ENCODE results near the gene DPRX. TPM values are rescaled to one million over a fixed set of nuclear protein-coding genes. Genes with fewer than 3 reads are reported as not detected.

DPRX gene, protein sequence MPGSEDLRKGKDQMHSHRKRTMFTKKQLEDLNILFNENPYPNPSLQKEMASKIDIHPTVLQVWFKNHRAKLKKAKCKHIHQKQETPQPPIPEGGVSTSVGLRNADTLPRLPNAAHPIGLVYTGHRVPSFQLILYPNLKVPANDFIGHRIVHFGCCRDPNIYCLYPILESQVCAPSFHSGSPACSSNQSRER
- under 1 TPM in 1 of 10 donors, not detected in 9; 0.59 TPM for polyA plus RNA-seq (ENCODE audit: insufficient read length in 10 of 10)
- long read RNA-seq, donor 1: 0 reads
- long read RNA-seq, donor 2: 0 reads
- long read RNA-seq, donor 3: 0 reads
- long read RNA-seq, donor 4: 0 reads
- long read RNA-seq, donor 5: 0 reads
- long read RNA-seq, donor 6: 0 reads
- long read RNA-seq, donor 7: 0 reads
- long read RNA-seq, donor 8: 0 reads
- long read RNA-seq, donor 9: 0 reads

DNA sequence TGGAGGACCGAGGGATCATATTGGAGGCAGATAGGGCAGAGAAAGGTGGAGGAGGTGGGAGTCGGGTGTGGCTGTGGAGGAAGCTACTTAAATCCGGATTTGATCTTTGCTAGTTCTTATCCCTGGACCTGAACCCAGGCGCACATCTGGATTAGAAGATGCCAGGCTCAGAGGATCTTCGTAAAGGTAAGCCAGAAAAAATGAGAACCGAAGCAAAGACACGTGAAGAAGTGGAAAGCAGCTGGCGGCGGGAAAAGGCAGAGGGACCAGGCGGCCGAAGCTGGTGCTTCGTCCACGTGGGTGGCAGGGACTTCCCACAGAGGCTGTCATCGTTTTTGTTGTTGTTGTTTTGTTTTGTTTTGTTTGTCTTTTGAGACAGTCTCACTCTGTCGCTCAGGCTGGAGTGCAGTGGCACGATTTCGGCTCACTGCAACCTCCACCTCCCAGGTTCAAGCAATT, at the start of gene DPRX:
DPRX (plus strand) TSS at position 51 of the 459 bp plus-strand sequence; CDS start at position 159, 108 bp downstream.
- no peak for DNase-seq

DNA sequence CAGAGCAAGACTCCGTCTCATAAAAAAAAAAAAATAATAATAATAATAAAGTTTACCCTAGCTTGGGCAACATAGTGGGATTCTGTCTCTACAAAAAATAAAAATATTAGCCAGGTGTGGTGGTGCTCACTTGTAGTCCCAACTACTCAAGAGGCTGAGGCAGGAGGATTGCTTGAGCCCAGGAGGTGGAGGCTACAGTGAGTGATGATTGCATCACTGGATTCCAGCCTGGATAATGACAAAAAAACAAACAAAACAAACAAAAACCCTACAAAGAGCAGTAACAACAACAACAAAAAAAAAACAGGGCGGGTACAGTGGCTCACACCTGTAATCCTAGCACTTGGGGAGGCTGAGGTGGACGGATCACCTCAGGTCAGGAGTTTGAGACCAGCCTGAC, 48.6 kb upstream of the DPRX start:
- no peak for DNase-seq

DNA sequence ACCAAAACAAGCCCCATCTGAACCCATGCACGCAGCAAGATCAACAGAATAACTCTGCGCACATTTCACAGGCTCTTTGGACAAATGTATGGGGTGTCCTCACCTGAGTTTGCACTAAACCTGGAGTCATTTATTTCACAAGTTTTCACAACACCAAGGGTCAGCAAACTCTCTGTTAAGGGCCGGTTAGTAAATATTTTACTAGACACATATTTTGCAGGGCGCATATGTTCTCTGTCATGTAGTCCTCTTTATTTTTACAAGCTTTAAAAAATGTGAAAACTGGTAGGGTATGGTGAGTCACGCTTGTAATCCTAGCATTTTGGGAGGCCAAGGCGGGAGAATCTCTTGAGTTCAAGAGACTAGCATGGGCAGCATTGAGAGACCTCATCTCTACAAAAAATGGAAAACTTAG, 45.5 kb upstream of the DPRX start:
- DNase-seq: no peak

DNA sequence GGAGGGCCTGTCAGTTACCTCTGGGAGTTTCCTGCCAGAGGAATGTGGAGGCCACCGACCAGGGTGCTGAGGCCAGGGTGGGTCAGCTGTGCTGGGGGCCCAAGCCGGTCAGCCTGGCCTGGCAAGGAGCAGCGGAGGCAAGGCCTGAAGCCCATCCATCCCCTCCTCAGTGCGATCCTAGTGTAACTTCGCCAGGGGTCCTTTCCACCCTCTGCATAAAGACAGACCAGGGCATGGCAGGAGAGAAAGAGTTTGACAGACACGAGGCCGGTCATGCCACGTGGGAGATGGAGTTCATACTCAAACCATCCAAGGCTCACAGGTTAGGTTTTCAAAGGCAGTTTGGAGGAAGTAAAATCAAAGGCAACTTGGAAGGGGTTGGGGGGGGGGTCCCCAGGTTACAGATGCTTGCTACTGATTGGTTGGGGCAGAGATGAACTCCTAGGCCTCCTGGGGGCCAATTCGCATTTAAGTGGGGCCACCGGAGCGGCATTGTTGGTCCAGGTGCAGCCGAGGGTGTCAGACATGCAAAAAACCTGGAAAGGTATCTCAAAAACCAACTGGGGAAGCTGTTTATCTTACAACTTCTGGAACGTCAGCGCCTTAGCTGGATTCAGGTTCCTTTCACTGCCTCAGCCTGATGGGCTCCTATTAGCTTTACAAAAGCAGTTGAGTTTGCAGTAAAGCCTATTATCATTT, 36.8 kb upstream of the DPRX start:
- DNase-seq: no peak

DNA sequence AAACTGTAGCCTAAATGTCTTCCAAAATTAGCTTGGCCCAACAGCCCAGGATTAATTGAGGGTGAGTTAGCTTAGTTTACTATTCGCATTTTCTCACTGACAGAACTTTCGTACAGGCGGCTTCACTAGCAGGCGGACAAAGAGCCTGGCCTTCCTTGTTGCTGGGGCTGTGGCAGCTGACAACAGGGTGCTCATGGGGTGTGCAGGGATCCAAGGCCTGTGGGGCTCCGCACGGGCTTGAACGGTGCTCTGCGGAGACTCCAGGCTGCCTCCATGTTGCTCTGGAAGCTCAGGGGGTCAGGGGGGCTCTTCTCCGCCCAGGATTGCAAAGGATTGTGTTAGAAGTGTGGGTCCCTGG, 36.3 kb upstream of the DPRX start:
- no peak for DNase-seq

DNA sequence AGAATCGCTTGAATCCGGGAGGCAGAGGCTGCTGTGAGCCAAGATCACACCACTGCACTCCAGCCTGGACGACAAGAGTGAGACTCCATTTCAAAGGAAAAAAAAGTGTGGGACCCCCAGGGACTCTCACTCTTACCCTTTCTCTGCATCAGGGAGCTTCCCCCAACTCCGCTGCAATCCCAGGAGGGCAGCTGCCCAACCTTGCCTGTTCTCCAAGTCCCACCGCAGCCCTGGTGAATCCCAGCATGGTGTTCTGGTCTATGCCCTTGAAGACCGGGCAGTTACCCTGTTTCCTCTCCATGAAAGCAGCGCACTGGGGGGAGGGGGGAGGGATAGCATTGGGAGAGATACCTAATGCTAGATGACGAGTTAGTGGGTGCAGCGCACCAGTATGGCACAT, 35.7 kb upstream of the DPRX start:
- DNase-seq: no peak

DNA sequence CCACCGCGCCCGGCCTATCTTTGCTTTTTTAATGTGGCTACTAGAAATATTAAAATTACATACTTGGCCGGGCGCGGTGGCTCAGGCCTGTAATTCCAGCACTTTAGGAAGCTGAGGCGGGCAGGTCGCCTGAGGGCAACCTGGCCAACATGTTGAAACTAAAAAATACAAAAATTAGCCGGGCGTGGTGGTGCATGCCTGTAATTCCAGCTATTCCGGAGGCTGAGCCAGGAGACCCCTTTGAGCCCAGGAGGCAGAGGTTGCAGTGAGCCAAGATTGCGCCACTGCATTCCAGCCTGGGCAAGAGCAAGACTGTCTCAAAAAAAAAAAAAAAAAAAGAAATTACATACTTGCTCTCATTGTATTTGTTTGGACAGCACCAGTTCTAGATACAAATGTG, 34.8 kb upstream of the DPRX start:
- no peak for DNase-seq

DNA sequence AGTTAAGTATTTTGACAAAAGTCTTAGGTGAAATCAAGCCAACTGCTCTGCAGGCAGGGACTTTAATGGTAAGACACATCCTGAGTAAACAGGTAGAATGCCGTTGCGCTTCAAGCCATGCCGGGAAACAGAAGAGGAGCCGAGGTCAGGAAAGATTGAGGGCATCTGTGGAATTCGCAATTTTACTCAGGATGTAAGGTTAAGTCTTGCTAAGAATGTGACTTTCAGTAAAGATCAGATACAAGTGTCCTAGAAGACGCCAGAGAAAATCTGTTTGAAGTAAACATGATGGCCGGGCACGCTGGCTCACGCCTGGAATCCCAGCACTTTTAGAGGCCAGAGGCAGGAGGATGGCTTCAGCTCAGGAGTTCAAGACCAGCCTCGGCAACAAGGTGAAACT, 33.4 kb upstream of the DPRX start:
- DNase-seq: no peak

DNA sequence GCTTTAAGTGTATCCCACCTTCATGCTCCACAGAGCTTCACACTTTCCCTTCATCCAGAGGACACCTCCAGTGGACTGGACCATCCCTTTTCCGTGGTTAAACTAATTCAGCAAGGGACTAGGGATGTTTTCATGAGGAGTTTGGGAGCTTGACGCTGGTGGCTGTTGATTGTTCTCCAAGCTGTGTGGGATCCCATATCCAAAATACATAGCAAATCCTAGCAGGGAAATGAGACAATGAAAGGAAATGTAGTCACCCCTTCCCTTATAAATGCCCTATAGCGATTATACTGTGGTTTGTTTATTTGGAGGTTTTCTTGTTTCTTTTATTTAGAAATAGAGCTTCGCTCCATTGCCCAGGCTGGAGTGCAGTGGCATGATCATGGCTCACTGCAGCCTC, 31.6 kb upstream of the DPRX start:
- peak in 1 of 3 donors; percentile 24 for DNase-seq

DNA sequence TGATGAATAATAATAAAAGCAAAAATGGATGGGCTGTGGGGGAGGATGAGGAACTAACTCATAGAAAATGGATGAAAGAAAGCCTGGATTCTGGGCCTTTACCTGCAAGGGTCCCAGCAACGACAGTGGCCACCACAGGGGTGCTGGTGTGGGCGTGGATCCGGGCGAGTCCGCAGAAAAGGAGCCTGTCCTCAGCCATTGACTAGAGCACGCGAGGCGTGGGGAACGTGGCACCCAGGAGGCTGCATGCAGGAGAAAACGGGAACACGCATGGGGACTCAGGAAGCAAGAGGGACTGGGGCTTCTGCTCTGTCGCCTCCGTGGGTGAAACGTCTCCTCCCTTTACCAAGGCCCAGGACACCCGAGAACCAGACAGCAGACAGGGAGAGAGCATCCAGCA, 25.8 kb upstream of the DPRX start:
- DNase-seq: no peak

DNA sequence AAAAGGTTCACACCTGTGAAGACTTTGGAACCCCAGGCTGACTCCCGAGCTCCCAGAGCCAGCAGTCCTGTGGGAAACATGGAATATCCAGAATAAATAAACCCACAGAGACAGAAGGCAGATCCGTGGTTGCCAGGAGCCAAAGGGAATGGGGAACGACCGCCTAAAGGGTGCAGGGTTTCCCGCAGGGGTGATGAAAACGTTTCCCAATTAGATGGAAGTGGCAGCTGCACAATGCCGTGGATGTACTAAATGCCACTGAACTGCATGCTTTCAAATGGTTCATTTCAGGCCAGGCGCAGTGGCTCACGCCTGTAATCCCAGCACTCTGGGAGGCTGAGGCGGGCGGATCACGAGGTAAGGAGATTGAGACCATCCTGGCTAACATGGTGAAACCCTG, 23.4 kb upstream of the DPRX start:
- no peak for DNase-seq

DNA sequence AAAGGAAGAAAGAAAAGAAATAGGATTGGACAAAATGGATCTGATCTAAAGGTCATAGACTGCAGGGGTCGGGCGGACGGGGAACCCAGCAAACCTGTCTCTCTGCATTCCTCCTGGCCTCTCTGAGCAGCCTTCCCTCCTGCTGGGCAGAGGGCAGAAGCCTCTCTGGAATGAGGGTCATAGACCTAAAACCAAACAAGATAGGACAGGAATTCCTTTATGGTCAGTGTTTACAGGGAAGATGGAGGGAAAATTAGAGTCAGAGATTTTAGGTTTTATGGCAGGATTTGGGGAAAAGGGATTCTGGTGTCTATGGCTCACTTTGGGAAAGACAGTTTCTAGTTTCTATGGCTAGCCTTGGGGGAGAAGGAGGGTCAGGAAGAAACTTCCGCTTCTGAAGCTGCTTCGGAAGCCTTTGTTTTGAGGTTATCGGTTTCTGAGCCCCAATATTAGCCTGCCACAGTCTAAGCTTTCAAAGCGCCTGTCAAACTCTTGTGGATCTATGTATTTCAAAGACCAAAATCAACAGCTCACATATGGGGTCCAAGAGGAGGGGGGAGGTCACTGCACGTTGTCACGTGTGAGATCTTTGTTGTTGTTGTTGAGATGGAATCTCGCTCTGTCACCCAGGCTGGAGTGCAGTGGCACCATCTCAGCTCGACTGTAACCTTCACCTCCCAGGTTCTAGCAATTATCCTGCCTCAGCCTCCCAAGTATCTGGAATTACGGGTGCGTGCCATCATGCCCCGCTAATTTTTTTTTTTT, 18.9 kb upstream of the DPRX start:
- no peak for DNase-seq

DNA sequence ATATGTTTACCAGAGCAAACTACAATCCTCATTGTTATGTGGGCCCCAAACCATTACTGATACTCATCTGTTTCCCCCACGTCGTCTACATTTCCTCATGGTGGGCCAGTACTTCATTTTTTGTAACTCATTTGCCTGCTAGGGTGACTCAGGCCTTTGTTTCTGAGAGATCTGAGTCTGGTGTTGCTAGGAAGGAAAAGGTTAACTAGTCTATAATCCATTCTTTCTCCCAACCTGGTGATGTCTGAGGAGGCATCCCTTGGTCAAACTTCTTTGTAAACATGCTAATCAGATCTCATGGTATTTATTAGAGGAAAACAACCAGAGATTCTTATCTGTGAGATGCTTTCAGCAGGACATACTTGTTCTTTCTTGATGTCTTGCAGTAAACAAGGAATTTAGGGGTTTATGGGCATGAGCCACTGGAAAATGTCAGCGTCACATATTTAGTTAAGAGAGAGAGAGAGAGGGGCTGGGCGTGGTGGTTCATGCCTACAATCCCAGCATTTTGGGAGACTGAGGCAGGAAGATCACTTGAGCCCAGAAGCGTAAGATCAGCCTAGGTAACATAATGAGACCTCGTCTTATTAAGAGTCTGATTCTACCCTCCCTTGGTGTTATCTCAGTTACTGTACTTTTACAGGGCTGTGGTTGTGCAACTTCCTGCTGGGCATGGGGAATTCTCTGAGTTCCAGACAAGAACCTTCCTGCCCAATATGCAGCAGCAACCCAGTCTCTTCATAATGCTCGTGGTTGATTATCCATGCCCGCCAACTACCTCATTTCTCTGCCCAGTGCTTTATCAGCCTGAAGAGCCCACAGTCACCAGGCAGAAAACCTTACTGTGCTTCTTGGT, 9.7 kb upstream of the DPRX start:
- no peak for DNase-seq

DNA sequence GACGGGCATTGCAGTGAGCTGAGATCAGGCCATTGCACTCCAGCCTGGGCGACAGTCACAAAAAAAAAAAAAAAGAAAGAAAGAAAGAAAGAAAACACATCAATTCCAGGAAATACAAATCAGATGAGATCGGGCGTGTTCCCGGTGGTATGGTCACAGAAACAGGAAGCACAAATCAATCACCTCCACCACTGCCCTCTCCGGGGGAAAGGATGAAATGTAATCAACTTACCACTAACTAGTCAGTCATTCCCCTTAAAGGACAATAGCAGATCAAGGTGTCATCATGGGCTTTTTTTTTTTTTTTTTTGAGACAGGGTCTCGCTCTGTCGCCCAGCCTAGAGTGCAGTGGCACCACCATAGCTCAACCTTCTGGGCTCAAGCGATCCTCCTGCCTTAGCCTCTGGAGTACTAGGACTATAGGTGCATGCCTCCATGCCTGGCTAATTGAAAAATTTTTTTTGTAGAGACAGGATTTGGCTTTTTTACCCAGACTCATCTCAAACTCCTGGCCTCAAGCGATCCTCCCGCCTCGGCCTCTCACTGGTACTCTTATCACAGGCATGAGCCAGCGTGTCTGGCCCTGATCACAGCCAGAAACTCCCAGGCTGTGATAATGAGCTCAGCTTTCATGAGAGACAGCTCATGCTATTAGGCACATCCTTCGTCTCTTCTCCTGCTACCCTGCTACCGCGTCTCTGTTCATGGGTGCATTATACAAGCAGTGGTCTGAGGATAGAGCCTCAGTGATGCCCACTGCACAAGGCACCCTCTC, 6.8 kb upstream of the DPRX start:
- no peak for DNase-seq

DNA sequence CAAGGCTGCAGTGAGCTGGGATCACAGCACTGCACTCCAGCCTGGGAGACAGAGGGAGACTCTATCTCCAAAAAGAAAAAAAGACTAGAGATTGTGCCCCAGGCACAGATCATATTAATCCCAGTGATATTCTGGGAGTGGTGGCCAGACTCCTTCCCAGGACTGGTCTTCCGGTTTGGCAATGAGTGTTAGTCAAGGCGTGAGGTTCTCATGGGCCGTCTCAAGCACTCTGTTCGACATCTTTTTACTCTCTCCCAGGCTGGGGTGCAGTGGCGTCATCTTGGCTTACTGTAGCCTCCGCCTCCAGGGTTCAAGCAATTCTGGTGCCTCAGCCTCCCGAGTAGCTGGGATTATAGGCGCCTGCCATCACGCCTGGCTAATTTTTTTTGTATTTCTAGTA, 5.3 kb upstream of the DPRX start:
- no peak for DNase-seq

DNA sequence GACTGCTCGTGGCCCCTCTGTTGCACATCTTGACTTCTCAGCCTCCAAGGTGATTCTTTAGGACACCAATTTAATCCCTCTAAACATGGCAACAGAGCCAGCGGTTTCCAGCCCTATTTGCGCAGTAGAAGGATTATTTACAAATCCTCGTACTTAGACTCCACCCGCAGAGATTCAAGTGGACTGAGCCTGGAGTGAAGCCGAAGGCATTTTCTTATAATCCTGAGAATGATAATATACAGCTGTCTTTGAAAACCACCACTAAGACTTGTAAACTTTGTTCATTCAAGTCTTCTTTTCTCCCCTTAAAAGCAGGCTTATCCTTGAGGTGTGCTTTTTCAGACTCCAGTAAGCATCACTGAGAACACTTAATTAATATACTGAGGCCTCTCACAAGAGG, 4.8 kb upstream of the DPRX start:
- no peak for DNase-seq

DNA sequence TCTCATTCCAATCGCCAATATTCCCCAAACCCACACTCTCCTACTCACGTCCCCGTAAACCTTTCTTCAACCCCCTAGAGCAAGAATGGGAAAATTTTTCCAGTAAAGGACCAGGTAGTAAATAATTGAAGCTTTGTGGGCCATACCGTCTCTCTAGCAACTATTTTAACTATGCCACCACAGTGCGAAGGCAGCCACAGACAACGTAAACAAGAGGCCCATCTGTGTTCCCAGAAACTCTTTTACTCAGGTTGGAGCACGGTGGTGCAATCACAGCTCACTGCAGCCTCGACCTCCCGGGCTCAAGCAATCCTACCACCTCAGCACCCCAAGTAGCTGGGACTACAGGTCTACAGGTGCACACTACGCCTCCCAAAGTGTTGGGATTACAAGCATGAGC, 3.0 kb downstream of the DPRX start:
- DNase-seq: no peak

DNA sequence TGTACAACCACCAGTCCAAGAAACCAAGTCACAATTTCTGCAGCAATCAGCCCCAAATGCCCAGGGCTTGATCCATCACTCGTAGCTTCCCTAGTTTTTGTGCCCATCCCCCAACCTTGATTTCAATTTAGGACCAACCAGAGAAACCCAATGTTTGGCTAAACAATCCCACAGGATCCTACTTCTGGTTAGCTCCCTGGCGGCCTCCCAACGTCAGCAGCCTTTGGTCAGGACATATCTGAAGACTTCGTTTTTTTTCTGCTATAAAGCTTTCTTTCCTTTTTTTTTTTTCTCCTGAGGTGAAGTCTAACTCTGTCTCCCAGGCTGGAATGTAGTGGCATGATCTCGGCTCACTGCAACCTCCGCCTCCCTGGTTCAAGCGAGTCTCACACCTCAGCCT, 7.7 kb downstream of the DPRX start:
- no peak for DNase-seq

DNA sequence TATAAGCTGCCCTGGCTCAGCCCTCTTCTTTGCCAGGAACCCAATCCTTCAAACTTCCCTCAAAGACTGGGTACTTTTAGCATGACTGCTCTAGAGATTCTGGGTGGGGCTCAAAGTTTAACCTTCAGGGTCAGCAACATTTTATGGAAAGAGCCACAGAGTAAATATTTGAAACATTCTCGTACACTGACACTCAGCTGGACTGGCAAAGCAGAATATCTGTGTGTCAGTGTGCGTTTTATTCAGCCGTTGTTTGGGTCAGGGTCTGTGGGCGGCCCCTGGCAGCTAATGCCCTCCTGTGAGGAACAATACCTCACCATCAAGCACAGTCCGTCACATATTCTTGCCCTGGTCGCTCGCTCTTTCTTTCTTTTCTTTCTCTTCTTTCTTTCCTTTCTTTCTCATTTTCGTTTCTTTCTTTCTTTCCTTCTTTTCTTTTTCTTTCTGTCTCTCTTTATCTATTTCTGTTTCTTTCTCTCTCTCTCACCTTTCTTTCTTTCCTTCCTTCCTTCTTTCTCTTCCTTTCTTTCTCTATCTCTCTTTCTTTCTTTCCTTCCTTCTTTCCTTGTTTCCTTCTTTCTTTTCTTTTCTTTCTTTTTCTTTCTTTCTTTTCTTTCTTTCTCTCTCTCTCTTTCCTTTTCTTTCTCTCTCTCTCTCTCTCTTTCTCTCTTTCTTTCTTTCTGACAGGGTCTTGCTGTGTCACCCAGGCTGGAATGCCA, 10.7 kb downstream of the DPRX start:
- no peak for DNase-seq
